Progenitor cell of endocrine pancreas (in vitro differentiated cells): ENCODE results near the gene FBXO41. TPM values are rescaled to one million over a fixed set of nuclear protein-coding genes. Genes with fewer than 3 reads are reported as not detected.

Experiments used
- DNase-seq: peaks from one replicate; pipeline ENCODE4 v3.0.0; 2021; ENCODE audit warnings: low spot score; ENCODE audit not compliant: unreplicated experiment
- H3K27ac Mint-ChIP-seq: 2 replicates; pipeline ENCODE4 v1.8.0; 2021; ENCODE audit warnings: mild to moderate bottlenecking, moderate library complexity, mixed read lengths
- H3K27me3 Mint-ChIP-seq: 2 replicates; pipeline ENCODE4 v1.8.0; 2021; ENCODE audit warnings: mixed read lengths
- H3K36me3 Mint-ChIP-seq: 2 replicates; pipeline ENCODE4 v1.8.0; 2022; ENCODE audit warnings: mixed read lengths; ENCODE audit not compliant: insufficient read depth
- H3K4me1 Mint-ChIP-seq: 2 replicates; pipeline ENCODE4 v1.8.0; 2021; ENCODE audit warnings: low read depth, mixed read lengths
- H3K4me3 Mint-ChIP-seq: 2 replicates; pipeline ENCODE4 v1.8.0; 2021; ENCODE audit warnings: low read depth, mild to moderate bottlenecking, moderate library complexity, mixed read lengths
- H3K9me3 Mint-ChIP-seq: 2 replicates; pipeline ENCODE4 v1.8.0; 2021; ENCODE audit warnings: low read depth, mixed read lengths
- total RNA-seq: library from RNA; stranded (reverse); gene quantifications from 2 replicates; pipeline ENCODE4 v1.2.1, GENCODE V29; 2021
- TF ChIP-seq, protein P1 (sequence below): fragments of 200-600 bp; sonication (generic); IDR thresholded peaks from one replicate; pipeline ENCODE4 v1.5.0; 2021; ENCODE audit warnings: antibody characterized with exemption, mild to moderate bottlenecking; ENCODE audit not compliant: unreplicated experiment

FBXO41 gene
- total RNA-seq, 1 donor from 2014 or later: 7.4 TPM

DNA sequence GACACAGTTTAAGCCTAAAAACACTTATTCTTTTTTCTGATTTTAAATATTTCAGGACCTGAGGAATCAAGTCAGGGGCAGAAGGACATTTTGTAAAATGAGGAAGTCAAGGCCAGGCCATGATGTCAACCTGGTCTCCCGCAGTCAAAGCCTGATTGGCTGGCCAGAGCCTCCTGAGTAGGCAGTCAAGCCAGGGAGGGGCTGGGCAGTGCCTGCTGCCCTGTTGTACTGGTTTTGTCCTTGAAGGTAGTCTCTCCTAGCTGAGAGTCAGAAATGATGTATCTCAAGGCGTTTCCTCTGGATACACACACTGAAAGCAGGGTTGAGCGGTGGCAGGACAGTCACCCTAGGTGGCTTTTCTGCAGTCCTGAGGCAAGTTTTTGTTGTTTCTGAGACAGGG is 30.4 kb downstream of the FBXO41 start:
- TF ChIP-seq, protein P1, sequence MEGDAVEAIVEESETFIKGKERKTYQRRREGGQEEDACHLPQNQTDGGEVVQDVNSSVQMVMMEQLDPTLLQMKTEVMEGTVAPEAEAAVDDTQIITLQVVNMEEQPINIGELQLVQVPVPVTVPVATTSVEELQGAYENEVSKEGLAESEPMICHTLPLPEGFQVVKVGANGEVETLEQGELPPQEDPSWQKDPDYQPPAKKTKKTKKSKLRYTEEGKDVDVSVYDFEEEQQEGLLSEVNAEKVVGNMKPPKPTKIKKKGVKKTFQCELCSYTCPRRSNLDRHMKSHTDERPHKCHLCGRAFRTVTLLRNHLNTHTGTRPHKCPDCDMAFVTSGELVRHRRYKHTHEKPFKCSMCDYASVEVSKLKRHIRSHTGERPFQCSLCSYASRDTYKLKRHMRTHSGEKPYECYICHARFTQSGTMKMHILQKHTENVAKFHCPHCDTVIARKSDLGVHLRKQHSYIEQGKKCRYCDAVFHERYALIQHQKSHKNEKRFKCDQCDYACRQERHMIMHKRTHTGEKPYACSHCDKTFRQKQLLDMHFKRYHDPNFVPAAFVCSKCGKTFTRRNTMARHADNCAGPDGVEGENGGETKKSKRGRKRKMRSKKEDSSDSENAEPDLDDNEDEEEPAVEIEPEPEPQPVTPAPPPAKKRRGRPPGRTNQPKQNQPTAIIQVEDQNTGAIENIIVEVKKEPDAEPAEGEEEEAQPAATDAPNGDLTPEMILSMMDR: no peak
- Mint-ChIP-seq H3K4me3 (no peak overlapping the region), H3K27ac (no peak overlapping the region), H3K4me1 (no peaks in the 10 kb centered on the region), H3K9me3 (no peaks in the 10 kb centered on the region), H3K27me3 (no peaks in the 10 kb centered on the region), H3K36me3 (peaks cover 7% of the 10 kb centered on the region)
- DNase-seq: no peak

DNA sequence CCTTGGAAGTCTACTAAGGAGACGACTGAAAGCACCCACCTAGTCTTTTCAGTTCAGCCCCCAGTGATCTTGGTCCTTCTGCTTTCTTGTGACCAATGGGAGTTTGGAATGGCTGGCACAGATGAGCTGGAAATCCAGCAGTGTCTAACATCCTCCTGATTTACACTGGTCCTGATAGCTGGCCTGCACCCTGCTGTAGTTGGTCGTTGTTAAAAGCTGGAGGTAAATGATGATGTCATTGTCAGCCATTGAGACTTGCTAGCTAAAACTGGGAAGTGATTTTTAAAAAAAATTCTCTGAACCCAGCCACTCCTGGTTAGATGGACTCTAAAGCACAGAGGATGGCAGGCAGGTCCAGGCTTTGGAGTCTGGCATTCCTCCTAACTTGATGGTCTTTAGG is 30.9 kb downstream of the FBXO41 start:
- no peaks in the 10 kb centered on the region for H3K27me3 Mint-ChIP-seq
- no peak overlapping the region for H3K4me3 Mint-ChIP-seq
- TF ChIP-seq, protein P1: no peak
- H3K36me3 Mint-ChIP-seq: peaks cover 10% of the 10 kb centered on the region
- H3K4me1 Mint-ChIP-seq: no peaks in the 10 kb centered on the region
- H3K27ac Mint-ChIP-seq: no peak overlapping the region
- H3K9me3 Mint-ChIP-seq: no peaks in the 10 kb centered on the region
- no peak for DNase-seq

DNA sequence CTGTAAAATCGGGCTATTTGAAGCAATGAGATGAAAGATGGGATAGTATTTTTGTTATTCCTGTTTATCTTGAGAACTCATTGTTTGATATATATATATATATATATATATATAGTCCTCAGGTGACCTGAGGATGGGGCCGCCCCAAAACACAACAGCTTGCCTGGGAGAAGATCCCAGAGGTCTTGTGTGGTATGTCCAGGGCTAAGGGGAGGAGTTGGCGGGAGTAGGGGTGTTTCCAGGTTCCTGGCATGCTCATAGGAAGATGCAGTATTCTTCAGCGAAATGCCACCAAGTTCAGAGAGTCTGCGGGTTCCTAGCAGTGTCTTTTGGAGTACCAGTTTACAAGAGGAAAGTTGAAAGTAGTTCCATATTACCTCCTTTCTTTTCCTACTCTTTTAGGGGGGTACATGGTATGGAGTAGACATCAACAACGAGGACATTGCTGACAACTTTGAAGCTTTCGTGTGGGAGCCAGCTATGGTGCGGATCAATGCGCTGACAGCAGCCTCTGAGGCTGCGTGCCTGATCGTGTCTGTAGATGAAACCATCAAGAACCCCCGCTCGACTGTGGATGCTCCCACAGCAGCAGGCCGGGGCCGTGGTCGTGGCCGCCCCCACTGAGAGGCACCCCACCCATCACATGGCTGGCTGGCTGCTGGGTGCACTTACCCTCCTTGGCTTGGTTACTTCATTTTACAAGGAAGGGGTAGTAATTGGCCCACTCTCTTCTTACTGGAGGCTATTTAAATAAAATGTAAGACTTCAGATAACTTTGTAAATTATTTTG is 31.8 kb downstream of the FBXO41 start:
- DNase-seq: no peak
- peaks cover 12% of the 10 kb centered on the region for H3K36me3 Mint-ChIP-seq
- no peak overlapping the region for H3K4me3 Mint-ChIP-seq
- no peaks in the 10 kb centered on the region for H3K4me1 Mint-ChIP-seq
- no peaks in the 10 kb centered on the region for H3K27me3 Mint-ChIP-seq
- H3K27ac Mint-ChIP-seq: no peak overlapping the region
- TF ChIP-seq, protein P1: no peak
- H3K9me3 Mint-ChIP-seq: no peaks in the 10 kb centered on the region

DNA sequence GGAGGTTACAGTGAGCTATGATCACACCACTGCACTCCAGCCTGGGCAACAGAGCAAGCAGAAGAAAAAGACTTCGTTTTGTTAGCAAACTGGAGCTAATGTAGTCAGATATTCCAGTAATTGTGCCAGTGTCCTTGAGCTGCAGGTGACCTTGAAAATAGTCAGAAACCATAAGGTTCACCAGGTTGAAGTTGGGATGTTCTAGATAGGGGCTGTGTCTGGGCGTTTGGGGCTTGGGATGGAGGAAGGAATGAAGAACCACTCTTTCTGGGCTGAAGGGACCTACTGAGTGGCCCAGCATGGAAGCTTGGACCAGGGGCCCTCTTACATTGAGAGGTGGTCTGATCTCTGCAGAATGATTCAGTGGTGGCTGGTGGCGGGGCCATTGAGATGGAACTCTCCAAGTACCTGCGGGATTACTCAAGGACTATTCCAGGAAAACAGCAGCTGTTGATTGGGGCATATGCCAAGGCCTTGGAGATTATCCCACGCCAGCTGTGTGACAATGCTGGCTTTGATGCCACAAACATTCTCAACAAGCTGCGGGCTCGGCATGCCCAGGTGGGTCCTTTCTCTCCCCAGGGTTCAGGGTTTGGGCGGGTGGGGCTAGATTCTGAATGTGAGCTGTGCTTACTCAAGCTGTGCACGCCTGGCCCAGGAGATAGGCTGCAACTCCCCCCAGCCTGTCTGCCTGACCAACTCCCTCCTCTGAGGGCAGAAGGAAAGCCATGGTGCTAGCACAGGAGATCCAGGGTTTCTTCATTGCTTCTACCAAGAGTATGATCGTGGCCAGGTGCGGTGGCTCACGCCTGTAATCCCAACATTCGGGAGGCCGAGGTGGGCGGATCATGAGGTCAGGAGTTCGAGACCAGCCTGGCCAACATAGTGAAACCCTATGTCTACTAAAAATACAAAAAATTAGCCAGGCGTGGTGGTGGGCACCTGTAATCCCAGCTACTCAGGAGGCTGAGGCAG is 33.1 kb downstream of the FBXO41 start:
- no peak for DNase-seq
- no peaks in the 10 kb centered on the region for H3K4me1 Mint-ChIP-seq
- H3K36me3 Mint-ChIP-seq: peaks cover 18% of the 10 kb centered on the region
- H3K4me3 Mint-ChIP-seq: no peak overlapping the region
- no peaks in the 10 kb centered on the region for H3K9me3 Mint-ChIP-seq
- H3K27ac Mint-ChIP-seq: no peak overlapping the region
- TF ChIP-seq, protein P1: no peak
- no peaks in the 10 kb centered on the region for H3K27me3 Mint-ChIP-seq

DNA sequence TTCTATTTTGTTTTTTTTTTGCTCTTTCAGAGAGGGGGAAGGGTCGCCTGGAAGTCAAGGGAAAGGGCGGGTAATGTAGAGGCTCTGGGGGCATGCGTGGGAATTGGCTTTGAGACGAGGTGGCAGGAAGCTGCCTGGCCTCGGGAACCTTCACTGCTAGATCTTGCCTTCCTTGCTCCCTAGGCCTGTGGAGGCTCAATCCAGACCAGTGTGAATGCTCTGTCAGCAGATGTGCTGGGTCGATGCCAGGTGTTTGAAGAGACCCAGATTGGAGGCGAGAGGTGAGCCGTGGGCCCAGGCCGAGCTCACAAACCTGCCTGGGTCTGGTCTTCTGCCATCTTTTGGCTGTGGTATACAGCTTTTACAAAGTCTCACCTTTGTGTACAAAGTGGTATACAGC is 34.6 kb downstream of the FBXO41 start:
- Mint-ChIP-seq H3K4me3 (no peak overlapping the region), H3K4me1 (no peaks in the 10 kb centered on the region), H3K27me3 (no peaks in the 10 kb centered on the region), H3K9me3 (no peaks in the 10 kb centered on the region), H3K27ac (no peak overlapping the region), H3K36me3 (peaks cover 23% of the 10 kb centered on the region)
- DNase-seq: no peak
- TF ChIP-seq, protein P1: no peak
